IMR-90 (cell line): Measurements from ENCODE around the gene GALNT16. TPM values are rescaled to one million over a fixed set of nuclear protein-coding genes. Genes with fewer than 3 reads are reported as not detected.

Experiments
- ATAC-seq: fragments of 200-7000 bp; cut with Tn5 transposase; 2 replicates; pipeline ENCODE4 v1.9.1; 2020; ENCODE audit warnings: low read depth, mild to moderate bottlenecking, moderate library complexity
- BruUV-seq: library from RNA; stranded (reverse); fragments of 400-500 nt; replicated peaks from 2 replicates; lab custom pipeline; 2021; lab: Mats Ljungman, UMichigan
- CTCF ChIA-PET: fragments of 300-600 bp; formaldehyde crosslinking; extraction: SDS; loops from one replicate; lab custom pipeline; 2021; ENCODE audit warnings: antibody characterized with exemption; lab: Yijun Ruan, JAX
- POLR2A ChIA-PET: fragments of 300-600 bp; sonication (Branson Sonifier 250); formaldehyde crosslinking; loops from one replicate; lab custom pipeline; 2022; ENCODE audit warnings: antibody characterized with exemption; ENCODE audit not compliant: unreplicated experiment; lab: Charles Lee
- DNase-seq: peaks from one replicate; pipeline ENCODE4 v3.0.0; 2013
- H2AFZ ChIP-seq: replicated peaks from 2 replicates; pipeline ENCODE3; 2013; ENCODE audit warnings: low read length, mild to moderate bottlenecking; ENCODE audit not compliant: poor library complexity
- H2AK5ac ChIP-seq: 2 replicates; pipeline ENCODE4 v1.6.1; 2013; ENCODE audit warnings: low read depth, low read length, inconsistent platforms
- H2AK9ac ChIP-seq: replicated peaks from 2 replicates; pipeline ENCODE3; 2013; ENCODE audit warnings: mild to moderate bottlenecking, low read depth, low read length, moderate library complexity; ENCODE audit not compliant: poor library complexity
- H2BK120ac ChIP-seq: 2 replicates; pipeline ENCODE4 v1.6.1; 2013; ENCODE audit warnings: low read depth, low read length, inconsistent platforms
- H2BK15ac ChIP-seq: 3 replicates; pipeline ENCODE4 v1.6.1; 2013; ENCODE audit warnings: low read depth, low read length, inconsistent platforms
- H2BK20ac ChIP-seq: 2 replicates; pipeline ENCODE4 v1.6.1; 2013; ENCODE audit warnings: low read depth, mild to moderate bottlenecking, inconsistent platforms, low read length, moderate library complexity
- H2BK5ac ChIP-seq: 2 replicates; pipeline ENCODE4 v1.6.1; 2013; ENCODE audit warnings: mild to moderate bottlenecking, low read depth, low read length, inconsistent platforms; ENCODE audit not compliant: poor library complexity, severe bottlenecking
- H3K14ac ChIP-seq: replicated peaks from 2 replicates; pipeline ENCODE4 v1.6.1; 2013; ENCODE audit warnings: low read depth, low read length, inconsistent platforms
- H3K18ac ChIP-seq: 2 replicates; pipeline ENCODE4 v1.6.1; 2013; ENCODE audit warnings: low read depth, low read length, control low read depth
- H3K23ac ChIP-seq: 2 replicates; pipeline ENCODE4 v1.6.1; 2013; ENCODE audit warnings: low read depth, low read length, inconsistent platforms
- H3K27ac ChIP-seq: 2 replicates; pipeline ENCODE4 v1.5.1; 2013; ENCODE audit warnings: mild to moderate bottlenecking, control low read depth, low read length; ENCODE audit not compliant: insufficient read depth
- H3K27me3 ChIP-seq: 2 replicates; pipeline ENCODE4 v1.6.1; 2013; ENCODE audit warnings: low read length; ENCODE audit not compliant: control insufficient read depth, insufficient read depth
- H3K36me3 ChIP-seq: 2 replicates; pipeline ENCODE4 v1.6.1; 2013; ENCODE audit warnings: low read length, mixed read lengths; ENCODE audit not compliant: control insufficient read depth, insufficient read depth
- H3K4ac ChIP-seq: 2 replicates; pipeline ENCODE4 v1.6.1; 2013; ENCODE audit warnings: low read depth, low read length, inconsistent platforms
- H3K4me1 ChIP-seq: 2 replicates; pipeline ENCODE4 v1.6.1; 2013; ENCODE audit warnings: low read length, mixed read lengths; ENCODE audit not compliant: control insufficient read depth, insufficient read depth
- H3K4me2 ChIP-seq: 2 replicates; pipeline ENCODE4 v1.6.1; 2013; ENCODE audit warnings: low read depth, mild to moderate bottlenecking, control low read depth, low read length, moderate library complexity
- H3K4me3 ChIP-seq: 2 replicates; pipeline ENCODE4 v1.5.1; 2013; ENCODE audit warnings: low read depth, mild to moderate bottlenecking, control low read depth, low read length, moderate library complexity; ENCODE audit not compliant: insufficient read depth
- H3K56ac ChIP-seq: 2 replicates; pipeline ENCODE4 v1.6.1; 2013; ENCODE audit warnings: low read length, inconsistent platforms; ENCODE audit not compliant: insufficient read depth; ENCODE audit errors: extremely low read depth
- H3K79me1 ChIP-seq, 2 experiments: 2 replicates each; pipeline ENCODE4 v1.6.1; 2013; ENCODE audit warnings: low read length in 2 of 2, inconsistent platforms in 1 of 2, low read depth in 1 of 2
- H3K9ac ChIP-seq: 2 replicates; pipeline ENCODE4 v1.6.1; 2013; ENCODE audit warnings: low read depth, low read length, control low read depth
- H3K9me1 ChIP-seq: 2 replicates; pipeline ENCODE4 v1.6.1; 2013; ENCODE audit warnings: low read length, inconsistent platforms; ENCODE audit not compliant: insufficient read depth
- H3K9me3 ChIP-seq: 2 replicates; pipeline ENCODE4 v1.6.1; 2013; ENCODE audit warnings: low read length; ENCODE audit not compliant: control insufficient read depth, insufficient read depth
- H4K20me1 ChIP-seq: 2 replicates; pipeline ENCODE4 v1.6.1; 2013; ENCODE audit warnings: low read length, inconsistent platforms; ENCODE audit not compliant: insufficient read depth
- H4K5ac ChIP-seq: 2 replicates; pipeline ENCODE4 v1.6.1; 2013; ENCODE audit warnings: mild to moderate bottlenecking, low read depth, low read length, control low read depth
- H4K8ac ChIP-seq, 2 experiments: 2 replicates each; pipeline ENCODE4 v1.6.1; 2013; ENCODE audit warnings: low read depth in 2 of 2, low read length in 2 of 2, control low read depth in 1 of 2, inconsistent platforms in 1 of 2
- H4K91ac ChIP-seq: 2 replicates; pipeline ENCODE4 v1.6.1; 2013; ENCODE audit warnings: low read depth, low read length, inconsistent platforms; ENCODE audit not compliant: insufficient read depth
- BHLHE40 ChIP-seq: fragments of 150-350 bp; IDR thresholded peaks from 2 replicates; pipeline ENCODE4 v1.6.1; 2016; ENCODE audit warnings: mild to moderate bottlenecking, low read depth, low read length
- CEBPB ChIP-seq: IDR thresholded peaks from 2 replicates; pipeline ENCODE4 v1.6.1; 2012; ENCODE audit warnings: low read depth, low read length, improper control_type of control experiment
- CHD1 ChIP-seq: IDR thresholded peaks from 2 replicates; pipeline ENCODE4 v1.6.1; 2012; ENCODE audit warnings: low read depth, low read length, improper control_type of control experiment
- CTCF ChIP-seq: conservative IDR thresholded peaks from 2 replicates; pipeline ENCODE4 v1.5.1; 2012; ENCODE audit warnings: mild to moderate bottlenecking, low read depth, low read length, improper control_type of control experiment
- ELK1 ChIP-seq: fragments of 150-350 bp; IDR thresholded peaks from 2 replicates; pipeline ENCODE4 v1.6.1; 2016; ENCODE audit warnings: low read depth, mild to moderate bottlenecking, low read length, moderate library complexity, borderline replicate concordance
- FOS ChIP-seq: fragments of 150-350 bp; IDR thresholded peaks from 2 replicates; pipeline ENCODE4 v1.6.1; 2016; ENCODE audit warnings: low read depth, low read length
- MAFK ChIP-seq: IDR thresholded peaks from 2 replicates; pipeline ENCODE4 v1.6.1; 2012; ENCODE audit warnings: low read depth, low read length, improper control_type of control experiment
- MAZ ChIP-seq: IDR thresholded peaks from 2 replicates; pipeline ENCODE4 v1.6.1; 2012; ENCODE audit warnings: low read depth, mild to moderate bottlenecking, low read length, improper control_type of control experiment, moderate library complexity, borderline replicate concordance
- MXI1 ChIP-seq: IDR thresholded peaks from 2 replicates; pipeline ENCODE4 v1.6.1; 2012; ENCODE audit warnings: low read depth, mild to moderate bottlenecking, low read length, moderate library complexity, borderline replicate concordance
- NFE2L2 ChIP-seq: fragments of 150-350 bp; IDR thresholded peaks from 2 replicates; pipeline ENCODE4 v1.6.1; 2016; ENCODE audit warnings: low read depth, mild to moderate bottlenecking, low read length
- POLR2A ChIP-seq: IDR thresholded peaks from 2 replicates; pipeline ENCODE4 v1.6.1; 2012; ENCODE audit warnings: mild to moderate bottlenecking, low read depth, low read length
- RAD21 ChIP-seq: IDR thresholded peaks from 2 replicates; pipeline ENCODE4 v1.6.1; 2012; ENCODE audit warnings: low read length, improper control_type of control experiment
- RCOR1 ChIP-seq: IDR thresholded peaks from 2 replicates; pipeline ENCODE4 v1.6.1; 2012; ENCODE audit warnings: mild to moderate bottlenecking, low read length, improper control_type of control experiment; ENCODE audit not compliant: insufficient replicate concordance
- SMC3 ChIP-seq: fragments of 150-350 bp; IDR thresholded peaks from 2 replicates; pipeline ENCODE4 v1.6.1; 2016; ENCODE audit warnings: low read depth, mild to moderate bottlenecking, antibody characterized with exemption, low read length, moderate library complexity
- WGBS, 2 experiments: methylation state at CpG; one replicate each; pipeline versions ENCODE4 v1.1.5 to v1.1.7; 2013; ENCODE audit warnings: missing lambda C conversion rate in 2 of 2; ENCODE audit not compliant: insufficient read length in 1 of 2; ENCODE audit errors: extremely low coverage in 2 of 2; 5-methylcytosine and 5-hydroxymethylcytosine counted together
- dilution Hi-C: fragments of 300-500 bp; cut with HindIII; formaldehyde crosslinking; loops from one replicate; pipeline ENCODE4 v1.14.3; 2018; ENCODE audit warnings: low sequenced_read_pairs; ENCODE audit not compliant: unreplicated experiment
- in situ Hi-C: fragments of 300-500 bp; cut with MboI; formaldehyde crosslinking; loops from 3 replicates; pipeline ENCODE4 v1.14.3; 2019; ENCODE audit warnings: low sequenced_read_pairs, inconsistent platforms, mixed read lengths
- intact Hi-C: fragments of 100-400 bp; cut with micrococcal nuclease; formaldehyde crosslinking; loops from 2 replicates; pipeline ENCODE4 v1.10.0; 2022
- polyA plus RNA-seq, 3 experiments: library from polyadenylated mRNA; depleted of rRNA; stranded (reverse); fragments of >200 nt; gene quantifications; 2 replicates each; pipeline ENCODE4 v1.2.3, GENCODE V29; 2012; ENCODE audit warnings: low replicate concordance in 1 of 3
- total RNA-seq: library from RNA; depleted of rRNA; stranded (reverse); fragments of >200 nt; gene quantifications from 2 replicates; pipeline ENCODE4 v1.2.3, GENCODE V29; 2012
- TF ChIP-seq, protein P1 (sequence below): fragments of 150-350 bp; IDR thresholded peaks from 2 replicates; pipeline ENCODE4 v1.6.1; 2017; ENCODE audit warnings: mild to moderate bottlenecking, antibody characterized with exemption, low read length, low read depth

GALNT16 gene
- total and polyA plus RNA-seq, 2 of the 4 experiments (the other 2 are of a cell fraction) = 0.36 to 1.5 TPM

GRCh38 chr14:69270097-69270496 lies 10.1 kb downstream of the GALNT16 start:
- H3K4me3 ChIP-seq = no peak overlapping the region
- POLR2A ChIA-PET = no interaction called here
- in situ Hi-C loops = loop anchor here (25.0 kb wide), 1 partner anchor 467 kb away; no protein-coding TSS in a partner anchor
- peaks cover 14% of the 10 kb centered on the region for H3K27me3 ChIP-seq
- H2BK120ac ChIP-seq = no peak overlapping the region
- H4K91ac ChIP-seq = no peak overlapping the region
- H3K79me1 ChIP-seq = peaks cover 0 to 4% of the 10 kb centered on the region in 2 experiments; a peak in 1 of 4 replicates
- TF ChIP-seq RAD21 = no peak
- TF ChIP-seq MXI1 = no peak
- TF ChIP-seq NFE2L2 = no peak
- no peak for TF ChIP-seq FOS
- TF ChIP-seq POLR2A = no peak
- TF ChIP-seq MAFK = no peak
- TF ChIP-seq CEBPB = no peak
- TF ChIP-seq MAZ = no peak
- TF ChIP-seq BHLHE40 = no peak
- no peak for TF ChIP-seq SMC3
- TF ChIP-seq ELK1 = no peak
- TF ChIP-seq, protein P1, sequence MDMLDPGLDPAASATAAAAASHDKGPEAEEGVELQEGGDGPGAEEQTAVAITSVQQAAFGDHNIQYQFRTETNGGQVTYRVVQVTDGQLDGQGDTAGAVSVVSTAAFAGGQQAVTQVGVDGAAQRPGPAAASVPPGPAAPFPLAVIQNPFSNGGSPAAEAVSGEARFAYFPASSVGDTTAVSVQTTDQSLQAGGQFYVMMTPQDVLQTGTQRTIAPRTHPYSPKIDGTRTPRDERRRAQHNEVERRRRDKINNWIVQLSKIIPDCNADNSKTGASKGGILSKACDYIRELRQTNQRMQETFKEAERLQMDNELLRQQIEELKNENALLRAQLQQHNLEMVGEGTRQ = no peak
- no peak for TF ChIP-seq RCOR1
- no peak for TF ChIP-seq CHD1
- TF ChIP-seq CTCF = no peak
- dilution Hi-C loops = no loop called here
- H4K5ac ChIP-seq = no peak overlapping the region
- H3K23ac ChIP-seq = no peak overlapping the region
- no TSS peak for BruUV-seq
- DNase-seq (no peak), ATAC-seq (no peak)
- CTCF ChIA-PET = no interaction called here
- no peak overlapping the region for H4K8ac ChIP-seq
- no peak overlapping the region for H2BK5ac ChIP-seq
- H2BK20ac ChIP-seq = no peak overlapping the region
- H3K36me3 ChIP-seq = no peaks in the 10 kb centered on the region
- no peaks in the 10 kb centered on the region for H4K20me1 ChIP-seq
- H3K4ac ChIP-seq = no peak overlapping the region
- H2BK15ac ChIP-seq = no peak overlapping the region
- no peak overlapping the region for H3K4me2 ChIP-seq
- no peak overlapping the region for H3K56ac ChIP-seq
- peaks cover 10% of the 10 kb centered on the region for H3K4me1 ChIP-seq
- no peak overlapping the region for H3K14ac ChIP-seq
- H2AFZ ChIP-seq = no peak overlapping the region
- H2AK9ac ChIP-seq = no peak overlapping the region
- H3K27ac ChIP-seq = no peak overlapping the region
- intact Hi-C loops = no loop called here
- 96% methylated on average over 4 of the region's 10 CpGs; no CpG with 5 or more reads in 1 of the 2 experiments for WGBS, 2 experiments
- no peak overlapping the region for H2AK5ac ChIP-seq
- no peak overlapping the region for H3K9ac ChIP-seq
- H3K9me1 ChIP-seq = peaks cover 27% of the 10 kb centered on the region
- no peak overlapping the region for H3K18ac ChIP-seq
- no peaks in the 10 kb centered on the region for H3K9me3 ChIP-seq
